Astrocyte (in vitro differentiated cells and primary cell): Measurements from ENCODE around the gene NSFL1C.

Experiments
- EZH2 ChIP-seq: IDR thresholded peaks from 2 replicates; pipeline ENCODE4 v1.6.1; 2012; ENCODE audit warnings: mild to moderate bottlenecking, low read length, inconsistent platforms; ENCODE audit not compliant: insufficient read depth
- TF ChIP-seq, protein P1 (sequence below): IDR thresholded peaks from 2 replicates; pipeline ENCODE4 v1.5.1; 2011; ENCODE audit warnings: low read depth, mild to moderate bottlenecking, inconsistent platforms, low read length, moderate library complexity; ENCODE audit not compliant: insufficient read depth

GRCh38 chr20:1469925-1470571, 3.4 kb upstream of the NSFL1C start:
- TF ChIP-seq, protein P1, sequence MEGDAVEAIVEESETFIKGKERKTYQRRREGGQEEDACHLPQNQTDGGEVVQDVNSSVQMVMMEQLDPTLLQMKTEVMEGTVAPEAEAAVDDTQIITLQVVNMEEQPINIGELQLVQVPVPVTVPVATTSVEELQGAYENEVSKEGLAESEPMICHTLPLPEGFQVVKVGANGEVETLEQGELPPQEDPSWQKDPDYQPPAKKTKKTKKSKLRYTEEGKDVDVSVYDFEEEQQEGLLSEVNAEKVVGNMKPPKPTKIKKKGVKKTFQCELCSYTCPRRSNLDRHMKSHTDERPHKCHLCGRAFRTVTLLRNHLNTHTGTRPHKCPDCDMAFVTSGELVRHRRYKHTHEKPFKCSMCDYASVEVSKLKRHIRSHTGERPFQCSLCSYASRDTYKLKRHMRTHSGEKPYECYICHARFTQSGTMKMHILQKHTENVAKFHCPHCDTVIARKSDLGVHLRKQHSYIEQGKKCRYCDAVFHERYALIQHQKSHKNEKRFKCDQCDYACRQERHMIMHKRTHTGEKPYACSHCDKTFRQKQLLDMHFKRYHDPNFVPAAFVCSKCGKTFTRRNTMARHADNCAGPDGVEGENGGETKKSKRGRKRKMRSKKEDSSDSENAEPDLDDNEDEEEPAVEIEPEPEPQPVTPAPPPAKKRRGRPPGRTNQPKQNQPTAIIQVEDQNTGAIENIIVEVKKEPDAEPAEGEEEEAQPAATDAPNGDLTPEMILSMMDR = peak; percentile 89
- no peak for TF ChIP-seq EZH2
